Kidney (tissue), 14 donors: Measurements from ENCODE around the gene ACIN1. TPM values are rescaled to one million over a fixed set of nuclear protein-coding genes. Genes with fewer than 3 reads are reported as not detected.

Experiments
- DNase-seq, 5 donors: peaks; one replicate each; pipeline ENCODE4 v3.0.0-alpha.2; 2013 to 2020
- FAIRE-seq: peaks from 2 replicates; lab custom pipeline; 2012; peaks lifted over from hg19 to GRCh38; lab: Jason Lieb, UNC
- H3K27ac ChIP-seq, 2 donors: one replicate each; pipeline ENCODE4 v1.7.0; 2013; ENCODE audit warnings: low read depth in 2 of 2, low read length in 2 of 2, inconsistent platforms in 1 of 2
- H3K27me3 ChIP-seq: one replicate; pipeline ENCODE4 v1.7.1; 2013; ENCODE audit warnings: low read length, inconsistent platforms; ENCODE audit not compliant: control insufficient read depth, insufficient read depth
- H3K36me3 ChIP-seq, 3 donors: one replicate each; pipeline versions ENCODE4 v1.7.0 to v1.7.1; 2013; ENCODE audit warnings: low read length in 3 of 3, control low read depth in 1 of 3, inconsistent platforms in 1 of 3; ENCODE audit not compliant: insufficient read depth in 3 of 3, control insufficient read depth in 2 of 3
- H3K4me1 ChIP-seq, 3 donors: one replicate each; pipeline versions ENCODE4 v1.7.0 to v1.7.1; 2013; ENCODE audit warnings: low read length in 3 of 3, inconsistent platforms in 1 of 3, low read depth in 1 of 3; ENCODE audit not compliant: control insufficient read depth in 2 of 3, insufficient read depth in 2 of 3
- H3K4me3 ChIP-seq, 3 donors: one replicate each; pipeline versions ENCODE4 v1.7.0 to v1.8.1; 2013; ENCODE audit warnings: low read length in 3 of 3, control low read depth in 1 of 3, inconsistent platforms in 1 of 3
- H3K9ac ChIP-seq, 3 donors: one replicate each; pipeline versions ENCODE4 v1.7.0 to v1.7.1; 2013; ENCODE audit warnings: low read length in 3 of 3, control low read depth in 1 of 3, inconsistent platforms in 1 of 3
- H3K9me3 ChIP-seq, 3 donors: one replicate each; pipeline versions ENCODE4 v1.7.0 to v1.7.1; 2013; ENCODE audit warnings: low read length in 3 of 3, control low read depth in 1 of 3, inconsistent platforms in 1 of 3; ENCODE audit not compliant: control insufficient read depth in 2 of 3, insufficient read depth in 1 of 3
- CTCF ChIP-seq: IDR thresholded peaks from 3 replicates; pipeline ENCODE4 v1.5.1; 2012; ENCODE audit warnings: mild to moderate bottlenecking, moderate library complexity, borderline replicate concordance; ENCODE audit not compliant: insufficient read depth; ENCODE audit errors: extremely low read depth
- intact Hi-C: fragments of 100-400 bp; cut with DNase I; formaldehyde crosslinking; loops from one replicate; pipeline ENCODE4 v1.11.1; 2022
- polyA plus RNA-seq: library from polyadenylated mRNA; stranded (reverse); fragments of 350-450 nt; fragmentation: Illumina TruSeq; extraction: RNeasy Lipid Tissue Mini Kit (QIAGEN cat#74804); gene quantifications from one replicate; pipeline ENCODE4 v1.2.3, GENCODE V29; 2014; ENCODE audit warnings: low read depth, low replicate concordance; ENCODE audit not compliant: insufficient read depth
- total RNA-seq: library from RNA; stranded (reverse); fragmentation: NEBNext Ultra II Directional; extraction: Animal tissue kit (Norgen Biotek cat#: 25700); gene quantifications from one replicate; pipeline ENCODE4 v1.2.1, GENCODE V29; 2021
- donor health status: control.
- donor health status: control.
- donor health status: control.
- donor health status: control.
- donor health status: control.
- donor health status: DM: yes; HTN: yes; CAD: no.
- donor health status: Normal renal cell carcinoma (clear cell type).

Gene ACIN1
- total and polyA plus RNA-seq, 2 donors from 2014 or later, result 54.9 to 150 TPM

- TF ChIP-seq CTCF, result no peak
- FAIRE-seq, result no peak
- no peaks in the 10 kb centered on the region for H3K9me3 ChIP-seq
- H3K36me3 ChIP-seq, result peaks cover 8 to 20% (median 13%) of the 10 kb centered on the region in 3 donors
- H3K27ac ChIP-seq, result no peak overlapping the region
- H3K4me1 ChIP-seq, result peaks cover 0 to 6% (median 6%) of the 10 kb centered on the region in 3 donors
- peak overlapping the region in 2 of 3 donors; percentile 26 to 86 for H3K4me3 ChIP-seq
- H3K9ac ChIP-seq, result no peak overlapping the region
- intact Hi-C loops, result no loop called here
- DNase-seq, result no peak
- H3K27me3 ChIP-seq, result no peaks in the 10 kb centered on the region
These were observed 61.6 kb downstream of the ACIN1 start for GRCh38 chr14:23033251-23033727.

- DNase-seq (no peak), FAIRE-seq (no peak)
- H3K9ac ChIP-seq, result no peak overlapping the region
- H3K4me1 ChIP-seq, result peaks cover 0 to 6% (median 6%) of the 10 kb centered on the region in 3 donors
- peaks cover 8 to 23% (median 16%) of the 10 kb centered on the region in 3 donors for H3K36me3 ChIP-seq
- H3K27ac ChIP-seq, result no peak overlapping the region
- no peak for TF ChIP-seq CTCF
- intact Hi-C loops, result no loop called here
- H3K4me3 ChIP-seq, result no peak overlapping the region
- H3K9me3 ChIP-seq, result no peaks in the 10 kb centered on the region
- H3K27me3 ChIP-seq, result no peaks in the 10 kb centered on the region
These were observed 64.0 kb downstream of the ACIN1 start for GRCh38 chr14:23030936-23031335.

GRCh38 chr14:23028799-23029198 lies 66.1 kb downstream of the ACIN1 start:
- H3K27ac ChIP-seq, result no peak overlapping the region
- H3K4me3 ChIP-seq, result no peak overlapping the region
- no peak for DNase-seq
- H3K4me1 ChIP-seq, result peaks cover 5 to 6% (median 5%) of the 10 kb centered on the region in 3 donors
- intact Hi-C loops, result no loop called here
- no peak for FAIRE-seq
- peaks cover 8 to 28% (median 24%) of the 10 kb centered on the region in 3 donors for H3K36me3 ChIP-seq
- no peak overlapping the region for H3K9ac ChIP-seq
- H3K27me3 ChIP-seq, result no peaks in the 10 kb centered on the region
- TF ChIP-seq CTCF, result no peak
- H3K9me3 ChIP-seq, result no peaks in the 10 kb centered on the region
